H1 (cell line): ENCODE measurements around the gene OR2B2. TPM values are rescaled to one million over a fixed set of nuclear protein-coding genes. Genes with fewer than 3 reads are reported as not detected.

ENCODE experiments used
- POU5F1 ChIP-seq: IDR thresholded peaks from 2 replicates; pipeline ENCODE4 v1.6.1; 2011; ENCODE audit warnings: low read depth, mild to moderate bottlenecking, low read length, moderate library complexity
- polyA plus RNA-seq, 7 experiments: library from polyadenylated mRNA; depleted of rRNA in 3 of 7; stranded (reverse) in 5 of 7; unstranded in 2 of 7; fragments of >200 nt in 5 of 7; fragments of 200-250 nt in 2 of 7; gene quantifications; 1 replicate in 5 of 7; 2 replicates in 1 of 7; 4 replicates in 1 of 7; pipeline versions ENCODE4 v1.2.1 to v1.2.3, GENCODE V29; 2011 to 2013; ENCODE audit warnings: missing spikeins in 2 of 7, mixed read lengths in 2 of 7
- total RNA-seq: library from RNA; stranded (reverse); fragmentation: NEBNext Ultra II Directional; extraction: Animal tissue kit (Norgen Biotek cat#: 25700); gene quantifications from 2 replicates; pipeline ENCODE4 v1.2.1, GENCODE V29; 2021

Gene OR2B2
- total and polyA plus RNA-seq, 2 of the 8 experiments (the other 6 are each of a cell fraction or from before 2014, with no cell fraction given): not detected

DNA sequence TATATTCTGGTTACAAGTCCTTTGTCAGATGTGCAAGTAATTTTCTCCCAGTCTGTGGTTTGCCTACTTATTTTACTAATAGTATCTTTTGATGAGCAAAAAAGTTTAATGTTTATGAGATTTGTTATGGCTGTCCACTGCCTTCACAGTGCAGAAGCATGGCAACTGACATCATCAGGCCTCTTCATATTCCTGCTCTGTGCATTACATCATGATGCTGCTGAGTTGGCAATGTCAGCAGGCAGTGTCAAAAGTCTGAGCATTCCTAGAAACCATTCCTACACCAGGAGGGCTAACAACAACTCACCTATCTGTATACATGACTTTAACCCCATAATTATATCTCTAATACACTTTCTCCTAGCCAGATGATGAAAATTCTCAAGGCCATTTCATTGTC, 10.8 kb upstream of the OR2B2 start (continued):
- no peak for TF ChIP-seq POU5F1
